HFF-Myc (cell line): ENCODE data around the gene IL31.
"Not testable (repeated sequence)": the region's sequence is repeated elsewhere in the genome, so short reads cannot be mapped to it uniquely, and the experiment has no call there.

Experiments
- DNase-seq: peaks from one replicate; pipeline ENCODE4 v3.0.0-alpha.2; 2011; ENCODE audit warnings: low read depth; ENCODE audit errors: extremely low read depth
- H3K4me3 ChIP-seq: replicated peaks from 2 replicates; pipeline ENCODE4 v1.5.1; 2011; ENCODE audit warnings: low read depth, mild to moderate bottlenecking, control low read depth, low read length
- CTCF ChIP-seq: IDR thresholded peaks from 2 replicates; pipeline ENCODE4 v1.5.1; 2012; ENCODE audit warnings: mild to moderate bottlenecking, low read depth, low read length, control low read depth; ENCODE audit errors: missing control alignments

The IL31 gene

GRCh38 chr12:122206111-122206881 lies 32.3 kb upstream of the IL31 start:
- no peak for TF ChIP-seq CTCF
- H3K4me3 ChIP-seq: no peak overlapping the region
- no peak for DNase-seq

GRCh38 chr12:122205053-122205925 lies 31.3 kb upstream of the IL31 start:
- no peak overlapping the region for H3K4me3 ChIP-seq
- no peak for TF ChIP-seq CTCF
- DNase-seq: no peak

GRCh38 chr12:122204167-122205052 lies 30.4 kb upstream of the IL31 start:
- no peak for DNase-seq
- H3K4me3 ChIP-seq: peak overlapping the region; percentile 45
- TF ChIP-seq CTCF: no peak

- peak within 1 kb of the TSS; percentile 45 for H3K4me3 ChIP-seq
- no peak for DNase-seq
- no peak for TF ChIP-seq CTCF
Observed at GRCh38 chr12:122203301-122204166, 29.5 kb upstream of the IL31 start, which contains the start of gene B3GNT4. B3GNT4 (plus strand) TSS chr12:122203709; CDS start chr12:122204619, 910 bp downstream.

GRCh38 chr12:122202811-122203210 lies 28.8 kb upstream of the IL31 start:
- H3K4me3 ChIP-seq: peak overlapping the region; percentile 45
- not testable (repeated sequence) for DNase-seq

GRCh38 chr12:122202017-122202416 lies 28.0 kb upstream of the IL31 start:
- H3K4me3 ChIP-seq: no peak overlapping the region
- no peak for TF ChIP-seq CTCF
- no peak for DNase-seq
